Esophagus muscularis mucosa (tissue), 4 donors: ENCODE results near the gene TRIM8.

Source experiments
- EP300 ChIP-seq: sonication (generic); formaldehyde crosslinking; IDR thresholded peaks from one replicate; pipeline ENCODE4 v1.6.1; 2017; ENCODE audit warnings: antibody characterized with exemption
- POLR2A ChIP-seq: fragments of 450-650 bp; IDR thresholded peaks from one replicate; pipeline ENCODE4 v1.6.1; 2017; ENCODE audit warnings: antibody characterized with exemption, moderate library complexity, mild to moderate bottlenecking, low read depth
- TF ChIP-seq, protein P1 (sequence below), 3 experiments: fragments of 200-600 bp in 2 of 3; fragments of 450-650 bp in 1 of 3; sonication (generic) in 2 of 3; IDR thresholded peaks; one replicate each; pipeline ENCODE4 v1.5.1; 2017 to 2019; ENCODE audit warnings: antibody characterized with exemption in 3 of 3, mild to moderate bottlenecking in 2 of 3, moderate library complexity in 1 of 3

DNA sequence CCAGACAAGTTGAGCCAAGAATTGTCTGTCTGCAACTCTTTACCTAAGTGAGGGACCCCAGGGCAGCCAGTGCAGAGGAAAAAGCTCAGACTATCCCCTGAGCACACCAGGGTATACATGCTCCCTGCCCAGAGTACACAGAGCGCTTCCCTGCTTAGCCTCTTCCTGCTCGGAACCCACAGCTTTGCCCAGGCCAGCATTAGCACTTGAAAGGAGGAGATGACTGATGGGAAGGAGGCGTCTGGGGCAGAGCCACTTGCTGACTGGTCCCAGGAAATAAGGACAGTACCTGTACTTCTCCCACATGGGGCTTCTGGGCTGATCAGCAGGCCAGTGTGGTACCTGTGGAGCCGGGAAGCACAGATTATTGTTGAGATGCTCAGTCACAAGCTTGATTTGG is 48.4 kb upstream of the TRIM8 start:
- no peak for TF ChIP-seq POLR2A
- TF ChIP-seq, protein P1, sequence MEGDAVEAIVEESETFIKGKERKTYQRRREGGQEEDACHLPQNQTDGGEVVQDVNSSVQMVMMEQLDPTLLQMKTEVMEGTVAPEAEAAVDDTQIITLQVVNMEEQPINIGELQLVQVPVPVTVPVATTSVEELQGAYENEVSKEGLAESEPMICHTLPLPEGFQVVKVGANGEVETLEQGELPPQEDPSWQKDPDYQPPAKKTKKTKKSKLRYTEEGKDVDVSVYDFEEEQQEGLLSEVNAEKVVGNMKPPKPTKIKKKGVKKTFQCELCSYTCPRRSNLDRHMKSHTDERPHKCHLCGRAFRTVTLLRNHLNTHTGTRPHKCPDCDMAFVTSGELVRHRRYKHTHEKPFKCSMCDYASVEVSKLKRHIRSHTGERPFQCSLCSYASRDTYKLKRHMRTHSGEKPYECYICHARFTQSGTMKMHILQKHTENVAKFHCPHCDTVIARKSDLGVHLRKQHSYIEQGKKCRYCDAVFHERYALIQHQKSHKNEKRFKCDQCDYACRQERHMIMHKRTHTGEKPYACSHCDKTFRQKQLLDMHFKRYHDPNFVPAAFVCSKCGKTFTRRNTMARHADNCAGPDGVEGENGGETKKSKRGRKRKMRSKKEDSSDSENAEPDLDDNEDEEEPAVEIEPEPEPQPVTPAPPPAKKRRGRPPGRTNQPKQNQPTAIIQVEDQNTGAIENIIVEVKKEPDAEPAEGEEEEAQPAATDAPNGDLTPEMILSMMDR (IDR thresholded peaks at IDR 0.05) = no peak
- TF ChIP-seq EP300 = no peak
